Stimulated activated CD8-positive, alpha-beta memory T cell treated with anti-CD3 and anti-CD28 coated beads, Interleukin-4, amount 100 ng/mL, for 4 hours (primary cell): Measurements from ENCODE around the gene PRKX.
"Not testable (repeated sequence)": the region's sequence is repeated elsewhere in the genome, so short reads cannot be mapped to it uniquely, and the experiment has no call there.

Experiments used
- DNase-seq, 2 donors: peaks; one replicate each; pipeline ENCODE4 v3.0.0-alpha.2; 2020; ENCODE audit warnings: low read depth in 2 of 2, low spot score in 1 of 2

PRKX gene

GRCh38 chrX:3655181-3655580, 58.3 kb downstream of the PRKX start:
- no peak for DNase-seq

- DNase-seq: no peak
These were observed 60.3 kb downstream of the PRKX start for GRCh38 chrX:3653111-3653510.

- DNase-seq: no peak
These were observed 62.2 kb downstream of the PRKX start for GRCh38 chrX:3651277-3651676.

GRCh38 chrX:3648084-3648483, 65.4 kb downstream of the PRKX start:
- DNase-seq: no peak

GRCh38 chrX:3639858-3640631, 73.4 kb downstream of the PRKX start:
- DNase-seq: not testable (repeated sequence)

- DNase-seq: no peak
These were observed 74.2 kb downstream of the PRKX start for GRCh38 chrX:3639236-3639635.

GRCh38 chrX:3638280-3638873, 75.1 kb downstream of the PRKX start:
- DNase-seq: no peak

GRCh38 chrX:3636803-3637202, 76.6 kb downstream of the PRKX start:
- no peak for DNase-seq

- no peak for DNase-seq
These were observed 82.3 kb downstream of the PRKX start for GRCh38 chrX:3631196-3631595.

- no peak for DNase-seq
These were observed 85.9 kb downstream of the PRKX start for GRCh38 chrX:3627594-3627993.

GRCh38 chrX:3621414-3621813, 92.0 kb downstream of the PRKX start:
- DNase-seq: no peak

- DNase-seq: not testable (repeated sequence)
These were observed 101.7 kb downstream of the PRKX start for GRCh38 chrX:3611744-3612143.

GRCh38 chrX:3609810-3610209, 103.6 kb downstream of the PRKX start:
- DNase-seq: no peak

- no peak for DNase-seq
These were observed 110.3 kb downstream of the PRKX start for GRCh38 chrX:3603026-3603661.

GRCh38 chrX:3599802-3600430, 113.5 kb downstream of the PRKX start:
- DNase-seq: no peak

- DNase-seq: no peak
These were observed 114.7 kb downstream of the PRKX start for GRCh38 chrX:3598709-3599108.

GRCh38 chrX:3598046-3598605, 115.3 kb downstream of the PRKX start:
- no peak for DNase-seq

- no peak for DNase-seq
These were observed 121.3 kb downstream of the PRKX start for GRCh38 chrX:3592184-3592583.

- no peak for DNase-seq
These were observed 124.0 kb downstream of the PRKX start for GRCh38 chrX:3589474-3589873.

- no peak for DNase-seq
These were observed 127.7 kb downstream of the PRKX start for GRCh38 chrX:3585719-3586118.

GRCh38 chrX:3584415-3584996, 128.9 kb downstream of the PRKX start:
- no peak for DNase-seq
